Stimulated activated CD4-positive, alpha-beta T cell treated with anti-CD3 and anti-CD28 coated beads, Interleukin-12 subunit alpha, Interleukin-12 subunit beta, amount 100 ng/mL, for 48 hours (primary cell): ENCODE data around the gene FCF1.
"Not testable (repeated sequence)": the region's sequence is repeated elsewhere in the genome, so short reads cannot be mapped to it uniquely, and the experiment has no call there.

ENCODE experiments used
- DNase-seq, 3 donors: peaks; one replicate each; pipeline ENCODE4 v3.0.0-alpha.2; 2020; ENCODE audit warnings: low read depth in 2 of 3, low spot score in 1 of 3

FCF1 gene

GRCh38 chr14:74697976-74698375, 15.0 kb upstream of the FCF1 start:
- DNase-seq = no peak

- DNase-seq = no peak
Measured at GRCh38 chr14:74698465-74698864, 14.5 kb upstream of the FCF1 start.

DNA sequence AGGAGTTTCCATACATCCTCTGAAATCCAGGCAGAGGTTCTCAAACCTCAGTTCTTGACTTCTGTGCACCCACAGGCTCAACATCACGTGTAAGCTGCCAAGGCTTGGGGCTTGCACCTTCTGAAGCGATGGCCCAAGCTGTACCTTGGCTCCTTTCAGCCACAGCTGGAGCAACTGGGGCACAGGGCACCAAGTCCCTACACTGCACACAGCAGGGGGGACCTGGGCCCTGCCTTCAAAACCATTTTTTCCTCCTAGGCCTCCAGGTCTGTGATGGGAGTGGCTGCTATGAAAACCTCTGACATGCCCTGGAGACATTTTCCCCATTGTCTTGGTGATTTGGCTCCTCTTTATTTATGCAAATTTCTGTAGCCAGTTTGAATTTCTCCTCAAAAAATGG, 10.7 kb upstream of the FCF1 start:
- DNase-seq = no peak

GRCh38 chr14:74703043-74703442, 9.9 kb upstream of the FCF1 start:
- DNase-seq = no peak

GRCh38 chr14:74704656-74705055, 8.3 kb upstream of the FCF1 start:
- no peak for DNase-seq

DNA sequence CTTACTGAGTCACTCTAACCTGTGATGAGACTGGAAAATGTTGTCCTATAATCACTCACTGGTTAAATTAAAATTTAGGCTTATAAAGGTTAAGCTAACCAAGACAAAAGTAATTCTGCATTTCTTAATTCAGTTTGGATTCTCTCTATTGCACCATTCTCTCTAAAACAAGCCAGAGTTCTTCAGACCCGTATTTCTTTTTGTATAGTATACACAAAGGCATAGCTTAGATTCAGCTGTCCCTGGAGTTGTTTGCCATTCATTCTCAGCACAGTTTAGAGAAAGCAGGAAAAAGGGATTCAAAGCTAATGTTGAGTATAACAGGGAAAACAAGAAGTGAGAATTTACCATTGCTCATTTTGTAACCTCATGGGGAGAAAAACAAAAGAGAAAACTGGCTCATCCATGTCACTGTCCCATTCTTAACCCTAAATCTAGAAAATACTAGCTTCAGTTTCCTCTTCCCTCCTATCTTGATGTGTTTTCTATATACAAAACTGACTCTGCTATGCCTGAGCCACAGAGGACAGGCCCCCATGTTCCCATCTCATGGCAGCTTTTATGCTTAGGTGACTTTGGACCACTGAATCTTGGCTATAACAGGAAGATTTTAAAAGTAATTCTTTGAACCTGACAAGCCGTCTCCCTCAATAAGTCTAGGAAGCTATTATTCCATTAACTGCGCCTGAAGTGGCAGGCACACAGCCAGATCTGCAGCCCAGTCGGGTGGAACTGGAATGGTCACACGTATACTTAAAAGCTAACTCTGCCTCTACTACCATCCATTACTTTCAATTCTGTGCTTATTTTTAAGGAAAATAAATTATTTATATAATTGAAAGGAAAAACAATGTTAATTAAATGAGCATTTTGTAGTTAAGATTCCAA, 7.1 kb upstream of the FCF1 start:
- no peak for DNase-seq

DNA sequence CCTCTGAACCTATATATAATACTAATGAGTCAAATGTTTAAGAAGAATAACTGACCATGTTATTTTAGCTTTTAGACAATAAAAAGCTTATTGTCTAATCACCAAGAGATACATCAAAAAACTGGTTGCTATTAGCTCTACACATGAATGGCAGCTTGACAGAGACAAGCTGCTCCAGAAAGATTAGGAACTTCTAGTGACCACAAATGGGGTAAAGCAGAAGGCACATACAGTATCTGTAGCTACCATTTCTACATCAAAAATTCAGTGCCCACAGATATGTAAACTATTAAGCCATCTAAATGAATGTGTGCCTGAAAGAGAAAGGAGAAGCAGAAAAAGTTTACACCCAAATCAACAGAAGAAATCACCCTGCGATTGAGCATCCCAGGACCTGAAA, 2.5 kb upstream of the FCF1 start:
- no peak for DNase-seq

DNA sequence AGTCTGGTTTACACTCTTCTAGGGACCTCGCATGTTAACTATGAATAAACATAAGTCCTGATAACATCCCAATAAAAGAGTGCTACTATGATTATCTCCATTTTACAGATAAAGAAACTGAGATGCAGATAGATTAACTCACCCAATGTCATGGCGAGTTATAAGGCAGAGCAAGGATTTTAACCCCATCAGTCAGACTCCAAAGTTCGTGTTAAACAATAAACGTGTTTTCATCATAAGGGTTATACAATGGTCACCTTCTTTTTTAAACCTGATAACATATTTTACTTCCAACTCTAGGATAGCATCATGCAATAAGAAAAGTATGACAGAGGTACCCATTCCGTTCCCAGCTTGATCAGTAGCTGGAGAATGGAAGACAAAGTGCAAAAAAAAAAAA, 1.3 kb upstream of the FCF1 start:
- DNase-seq = no peak

DNA sequence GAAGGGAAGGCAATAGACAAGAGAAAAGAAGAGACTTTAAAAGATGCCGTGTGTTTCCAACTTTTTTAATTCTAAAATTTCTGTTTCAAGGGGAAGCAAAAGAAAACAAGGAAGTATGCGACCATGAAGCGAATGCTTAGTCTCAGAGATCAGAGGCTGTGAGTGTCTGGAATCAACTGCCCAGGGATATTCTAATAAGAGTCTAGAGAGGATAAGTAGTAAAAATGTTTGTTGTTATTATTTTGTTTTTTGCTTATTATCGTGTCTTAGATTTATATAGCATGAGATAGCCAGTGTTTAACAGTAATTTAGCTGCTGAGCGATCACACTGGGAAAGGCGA, 421 bp downstream of the FCF1 start:
- no peak for DNase-seq

GRCh38 chr14:74720526-74720925, 7.6 kb downstream of the FCF1 start:
- DNase-seq = no peak

- DNase-seq = no peak
Measured at GRCh38 chr14:74723134-74723533, 10.2 kb downstream of the FCF1 start.

DNA sequence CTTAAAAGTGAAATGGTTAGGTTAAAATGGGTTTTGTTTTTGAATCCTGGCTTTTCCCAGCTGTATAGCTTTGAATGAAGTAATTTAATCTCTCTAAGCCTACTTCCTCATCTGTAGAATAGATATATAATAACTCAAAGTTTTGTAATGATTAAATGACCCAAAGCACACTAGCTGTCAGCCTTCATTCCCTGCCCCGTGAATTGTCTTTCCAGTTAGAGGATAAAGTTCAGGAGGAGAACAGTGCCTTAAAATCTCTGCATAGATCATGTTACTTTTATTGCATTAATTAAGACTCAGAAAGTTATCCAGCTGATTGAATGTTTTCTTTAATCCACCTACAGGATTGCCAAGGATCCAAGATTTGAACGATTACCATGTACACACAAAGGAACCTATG, 19.4 kb downstream of the FCF1 start:
- no peak for DNase-seq

DNA sequence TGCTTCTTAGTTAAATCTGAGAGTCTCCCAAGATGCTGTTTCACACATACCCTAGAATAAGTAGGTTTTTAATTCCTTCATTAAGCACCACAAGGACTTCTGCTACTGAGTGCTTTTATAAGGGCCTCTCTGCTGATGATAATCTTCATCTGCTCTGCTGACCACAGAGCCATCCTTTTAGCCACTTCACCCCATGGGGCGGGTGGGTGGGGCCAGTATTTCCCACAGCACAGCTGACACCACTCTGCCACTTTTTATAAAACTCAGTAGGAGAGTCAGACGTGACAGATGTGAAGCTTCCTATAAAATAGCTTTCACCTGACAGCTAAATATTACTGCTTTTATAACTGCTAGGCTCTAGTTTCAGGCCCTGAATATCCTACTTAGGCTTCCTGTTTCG, 20.3 kb downstream of the FCF1 start:
- DNase-seq = no peak

DNA sequence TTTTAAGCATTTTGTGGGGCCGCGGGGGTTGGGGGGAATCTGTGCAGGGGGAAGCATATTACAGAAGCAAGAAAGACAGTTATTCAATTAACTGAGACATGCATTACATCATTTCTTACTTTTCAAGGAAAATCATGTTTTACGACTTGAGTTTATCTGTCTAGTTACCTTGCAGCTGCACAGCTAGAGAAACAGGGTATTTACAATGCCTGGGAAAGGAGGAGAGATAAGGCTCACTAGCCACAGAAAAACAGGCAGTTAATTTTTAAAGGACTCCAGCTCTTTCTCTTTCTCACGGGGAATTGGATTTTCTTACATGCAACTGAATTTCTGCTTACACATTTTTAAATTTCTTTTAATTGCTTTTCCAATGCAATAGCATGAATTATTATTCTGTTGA, 22.2 kb downstream of the FCF1 start:
- DNase-seq = no peak

GRCh38 chr14:74737753-74738325, 24.9 kb downstream of the FCF1 start:
- no peak for DNase-seq

DNA sequence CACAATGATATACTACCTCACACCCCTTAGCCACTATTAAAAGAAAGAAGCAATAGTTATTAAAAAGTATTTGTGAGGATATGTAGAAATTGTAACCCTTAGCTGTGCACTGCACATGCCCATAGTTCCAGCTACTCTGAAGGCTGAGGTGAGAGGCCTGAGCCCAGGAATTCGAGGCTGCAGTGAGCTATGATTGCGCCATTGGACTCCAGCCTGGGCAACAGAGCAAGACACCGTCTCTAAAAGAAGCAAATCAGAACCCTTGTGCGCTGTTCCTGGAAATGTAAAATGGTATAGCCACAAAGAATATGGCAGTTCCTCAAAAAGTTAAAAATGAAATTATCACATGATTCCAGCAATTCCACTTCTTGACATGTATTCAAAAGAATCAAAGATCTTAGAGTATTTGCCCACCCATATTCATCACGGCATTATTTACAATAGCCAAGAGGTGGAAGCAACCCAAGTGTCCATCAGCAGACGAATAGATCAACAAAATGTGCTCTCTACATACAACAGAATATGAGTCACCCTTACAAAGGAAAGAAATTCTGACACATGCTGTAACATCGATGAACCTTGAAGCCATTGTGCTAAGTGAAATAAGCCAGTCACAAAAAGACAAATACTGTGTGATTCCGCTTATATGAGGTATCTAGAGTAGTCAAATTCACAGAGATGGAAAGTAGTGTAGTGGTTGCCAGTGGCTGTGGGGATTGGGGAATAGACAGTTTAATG, 26.5 kb downstream of the FCF1 start:
- no peak for DNase-seq

DNA sequence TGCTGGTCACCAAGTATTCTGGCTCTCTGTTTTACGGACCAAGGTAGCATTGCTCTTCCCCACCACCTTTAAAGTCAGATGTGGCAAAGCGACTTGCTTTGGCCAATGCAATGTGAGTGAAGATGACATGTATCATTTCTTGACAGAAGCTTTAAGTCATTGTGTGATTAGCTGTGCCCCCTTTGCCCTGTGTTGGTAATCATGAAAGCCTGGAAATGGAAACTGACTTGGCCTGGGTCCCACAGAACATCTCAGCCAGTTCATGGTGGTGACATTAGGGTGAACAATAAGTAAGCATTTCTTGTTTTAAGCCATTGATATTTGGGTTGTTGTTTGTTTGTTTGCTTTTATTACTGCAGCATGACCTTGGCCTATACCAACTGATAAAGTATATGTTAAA, 34.3 kb downstream of the FCF1 start:
- no peak for DNase-seq

GRCh38 chr14:74754157-74754556, 41.2 kb downstream of the FCF1 start:
- DNase-seq = no peak

GRCh38 chr14:74754899-74755298, 42.0 kb downstream of the FCF1 start:
- DNase-seq = no peak

- no peak for DNase-seq
Measured at GRCh38 chr14:74756326-74756725, 43.4 kb downstream of the FCF1 start.

- not testable (repeated sequence) for DNase-seq
Measured at GRCh38 chr14:74758505-74758904, 45.6 kb downstream of the FCF1 start.
